AG09309 (cell line): Measurements from ENCODE around the gene UAP1L1.

Experiments used
- DNase-seq: peaks from one replicate; pipeline ENCODE4 v3.0.0-alpha.2; 2010; ENCODE audit warnings: low read depth
- H3K4me3 ChIP-seq: 2 replicates; pipeline ENCODE4 v1.5.1; 2011; ENCODE audit warnings: mild to moderate bottlenecking, low read depth, low read length, moderate library complexity; ENCODE audit not compliant: control insufficient read depth
- TF ChIP-seq, protein P1 (sequence below): IDR thresholded peaks from 2 replicates; pipeline ENCODE4 v1.5.1; 2011; ENCODE audit warnings: mild to moderate bottlenecking, low read depth, low read length, inconsistent platforms; ENCODE audit not compliant: insufficient read depth, control insufficient read depth; ENCODE audit errors: missing control alignments

The UAP1L1 gene

GRCh38 chr9:137103206-137103999, 26.1 kb downstream of the UAP1L1 start:
- TF ChIP-seq, protein P1, sequence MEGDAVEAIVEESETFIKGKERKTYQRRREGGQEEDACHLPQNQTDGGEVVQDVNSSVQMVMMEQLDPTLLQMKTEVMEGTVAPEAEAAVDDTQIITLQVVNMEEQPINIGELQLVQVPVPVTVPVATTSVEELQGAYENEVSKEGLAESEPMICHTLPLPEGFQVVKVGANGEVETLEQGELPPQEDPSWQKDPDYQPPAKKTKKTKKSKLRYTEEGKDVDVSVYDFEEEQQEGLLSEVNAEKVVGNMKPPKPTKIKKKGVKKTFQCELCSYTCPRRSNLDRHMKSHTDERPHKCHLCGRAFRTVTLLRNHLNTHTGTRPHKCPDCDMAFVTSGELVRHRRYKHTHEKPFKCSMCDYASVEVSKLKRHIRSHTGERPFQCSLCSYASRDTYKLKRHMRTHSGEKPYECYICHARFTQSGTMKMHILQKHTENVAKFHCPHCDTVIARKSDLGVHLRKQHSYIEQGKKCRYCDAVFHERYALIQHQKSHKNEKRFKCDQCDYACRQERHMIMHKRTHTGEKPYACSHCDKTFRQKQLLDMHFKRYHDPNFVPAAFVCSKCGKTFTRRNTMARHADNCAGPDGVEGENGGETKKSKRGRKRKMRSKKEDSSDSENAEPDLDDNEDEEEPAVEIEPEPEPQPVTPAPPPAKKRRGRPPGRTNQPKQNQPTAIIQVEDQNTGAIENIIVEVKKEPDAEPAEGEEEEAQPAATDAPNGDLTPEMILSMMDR, result no peak
- no peak overlapping the region for H3K4me3 ChIP-seq
- DNase-seq, result no peak

DNA sequence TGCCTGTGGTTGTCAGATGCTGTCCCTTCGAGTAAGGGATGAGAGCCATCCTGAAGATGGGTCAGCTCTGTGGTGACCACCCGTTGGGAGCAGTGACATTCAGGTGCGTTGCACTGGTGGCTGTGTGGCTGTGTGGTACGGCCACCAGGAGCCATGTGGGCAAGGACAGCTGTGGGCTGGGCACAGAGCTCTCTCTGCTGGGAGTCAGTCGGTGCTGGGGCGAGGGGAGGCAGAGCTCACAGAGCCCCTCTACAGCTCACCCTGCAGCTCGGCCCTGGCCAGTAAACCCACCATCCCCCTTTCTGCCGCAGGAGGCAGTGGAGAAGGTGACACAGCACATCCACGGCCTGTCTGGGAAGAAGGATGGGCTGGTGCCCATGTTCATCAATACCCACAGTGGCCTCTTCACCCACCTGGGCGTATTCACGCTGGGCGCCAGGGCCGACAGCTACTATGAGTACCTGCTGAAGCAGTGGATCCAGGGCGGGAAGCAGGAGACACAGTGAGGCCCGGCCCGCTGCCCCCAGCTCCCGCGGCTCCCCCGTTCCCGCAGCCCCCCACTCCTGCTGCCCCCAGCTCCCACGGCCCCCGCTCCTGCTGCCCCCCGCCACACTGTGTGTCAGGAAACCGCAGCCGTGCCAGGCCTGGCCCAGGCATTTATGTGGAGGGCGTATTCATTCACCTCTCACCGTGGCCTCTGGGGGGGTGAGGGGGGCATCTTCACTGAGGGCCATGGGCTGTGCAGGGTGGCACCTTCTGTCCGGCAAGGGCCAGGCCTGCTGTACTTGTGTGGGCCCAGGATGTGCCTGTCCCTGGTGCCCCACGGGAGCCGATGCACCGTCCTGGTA, 28.7 kb downstream of the UAP1L1 start:
- no peak overlapping the region for H3K4me3 ChIP-seq
- TF ChIP-seq, protein P1, result no peak
- no peak for DNase-seq

GRCh38 chr9:137106662-137107250, 29.4 kb downstream of the UAP1L1 start:
- TF ChIP-seq, protein P1, result no peak
- H3K4me3 ChIP-seq, result no peak overlapping the region
- DNase-seq, result no peak

GRCh38 chr9:137107312-137107921, 30.1 kb downstream of the UAP1L1 start:
- TF ChIP-seq, protein P1, result no peak
- H3K4me3 ChIP-seq, result no peak overlapping the region
- no peak for DNase-seq

DNA sequence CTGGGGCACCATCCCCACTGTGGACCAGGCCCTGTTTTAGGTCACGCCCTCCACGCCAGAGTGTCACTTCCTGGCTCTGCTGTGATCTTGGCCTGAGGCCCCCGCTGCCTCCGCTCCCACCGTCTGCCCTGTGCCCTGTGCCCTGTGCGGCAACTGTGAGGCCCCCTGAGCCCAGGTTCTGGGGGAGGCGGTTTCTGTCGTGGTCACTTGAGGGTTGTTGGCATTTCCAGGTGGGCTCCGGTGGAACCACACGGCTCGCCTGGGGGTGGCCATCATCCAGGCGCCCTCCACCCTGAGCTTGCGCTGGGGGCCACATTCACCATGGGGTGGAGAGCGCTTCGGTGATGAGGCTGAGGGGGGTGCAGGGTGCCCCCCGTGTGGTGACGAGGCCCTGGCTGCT, 30.7 kb downstream of the UAP1L1 start:
- no peak overlapping the region for H3K4me3 ChIP-seq
- TF ChIP-seq, protein P1, result no peak
- no peak for DNase-seq

- TF ChIP-seq, protein P1, result no peak
- no peak for DNase-seq
Measured at GRCh38 chr9:137108608-137109249, 31.4 kb downstream of the UAP1L1 start.

More at GRCh38 chr9:137108608-137109249, 31.4 kb downstream of the UAP1L1 start:
- no peak overlapping the region for H3K4me3 ChIP-seq
